Measurements from ENCODE around the gene OCA2.

The OCA2 gene

GRCh38 chr15:27894645-27895044, 204.5 kb downstream of the OCA2 start:
- no peak overlapping the region for H3K4me3 ChIP-seq (replicated peaks in 1 of 2; ENCODE audit: low read depth in 2 of 2, low read length in 2 of 2)
- no peak for DNase-seq (ENCODE audit: low read depth in 2 of 2)
- TF ChIP-seq CTCF (IDR thresholded peaks at IDR 0.05; ENCODE audit: low read depth, low read length) = no peak

- DNase-seq (ENCODE audit: low read depth in 2 of 2) = no peak
- TF ChIP-seq CTCF (IDR thresholded peaks at IDR 0.05; ENCODE audit: low read depth, low read length) = no peak
- no peak overlapping the region for H3K4me3 ChIP-seq (replicated peaks in 1 of 2; ENCODE audit: low read depth in 2 of 2, low read length in 2 of 2)
Observed at GRCh38 chr15:27889258-27889657, 209.9 kb downstream of the OCA2 start.

GRCh38 chr15:27885201-27885600, 213.9 kb downstream of the OCA2 start:
- TF ChIP-seq CTCF (IDR thresholded peaks at IDR 0.05; ENCODE audit: low read depth, low read length) = no peak
- no peak for DNase-seq (ENCODE audit: low read depth in 2 of 2)
- H3K4me3 ChIP-seq (replicated peaks in 1 of 2; ENCODE audit: low read depth in 2 of 2, low read length in 2 of 2) = no peak overlapping the region

- DNase-seq (ENCODE audit: low read depth in 2 of 2) = no peak
- no peak overlapping the region for H3K4me3 ChIP-seq (replicated peaks in 1 of 2; ENCODE audit: low read depth in 2 of 2, low read length in 2 of 2)
- no peak for TF ChIP-seq CTCF (IDR thresholded peaks at IDR 0.05; ENCODE audit: low read depth, low read length)
Observed at GRCh38 chr15:27884726-27885125, 214.4 kb downstream of the OCA2 start.

GRCh38 chr15:27878841-27879240, 220.3 kb downstream of the OCA2 start:
- no peak for DNase-seq (ENCODE audit: low read depth in 2 of 2)
- no peak overlapping the region for H3K4me3 ChIP-seq (replicated peaks in 1 of 2; ENCODE audit: low read depth in 2 of 2, low read length in 2 of 2)
- no peak for TF ChIP-seq CTCF (IDR thresholded peaks at IDR 0.05; ENCODE audit: low read depth, low read length)

GRCh38 chr15:27873828-27874227, 225.3 kb downstream of the OCA2 start:
- no peak for DNase-seq (ENCODE audit: low read depth in 2 of 2)
- no peak overlapping the region for H3K4me3 ChIP-seq (replicated peaks in 1 of 2; ENCODE audit: low read depth in 2 of 2, low read length in 2 of 2)
- no peak for TF ChIP-seq CTCF (IDR thresholded peaks at IDR 0.05; ENCODE audit: low read depth, low read length)

GRCh38 chr15:27873039-27873438, 226.1 kb downstream of the OCA2 start:
- H3K4me3 ChIP-seq (replicated peaks in 1 of 2; ENCODE audit: low read depth in 2 of 2, low read length in 2 of 2) = no peak overlapping the region
- DNase-seq (ENCODE audit: low read depth in 2 of 2) = no peak
- no peak for TF ChIP-seq CTCF (IDR thresholded peaks at IDR 0.05; ENCODE audit: low read depth, low read length)

Data from cardiac fibroblast (primary cell).